GM19240 (cell line): ENCODE measurements around the gene SLC4A8.
A peak's percentile ranks its signal among the peaks of the same experiment; 100 is the strongest.

Experiments
- DNase-seq: peaks from one replicate; pipeline ENCODE4 v3.0.0; 2011; ENCODE audit warnings: low spot score; ENCODE audit not compliant: insufficient read length

The SLC4A8 gene

GRCh38 chr12:51525518-51525917 is 100.9 kb downstream of the SLC4A8 start:
- DNase-seq: no peak

- no peak for DNase-seq
These were observed 103.3 kb downstream of the SLC4A8 start for GRCh38 chr12:51527966-51528365.

- no peak for DNase-seq
These were observed 104.4 kb downstream of the SLC4A8 start for GRCh38 chr12:51528852-51529650.

GRCh38 chr12:51529651-51529970 is 105.0 kb downstream of the SLC4A8 start:
- DNase-seq: no peak

- DNase-seq: no peak
These were observed 105.6 kb downstream of the SLC4A8 start for GRCh38 chr12:51530208-51530607.

- no peak for DNase-seq
These were observed 106.8 kb downstream of the SLC4A8 start for GRCh38 chr12:51531284-51531977.

GRCh38 chr12:51531978-51532497 is 107.4 kb downstream of the SLC4A8 start:
- peak; percentile 77 for DNase-seq

GRCh38 chr12:51533799-51534198 is 109.2 kb downstream of the SLC4A8 start:
- DNase-seq: no peak

GRCh38 chr12:51534216-51535074 is 109.8 kb downstream of the SLC4A8 start:
- DNase-seq: no peak

- DNase-seq: no peak
These were observed 111.5 kb downstream of the SLC4A8 start for GRCh38 chr12:51536159-51536558.

GRCh38 chr12:51538149-51538548 is 113.5 kb downstream of the SLC4A8 start:
- DNase-seq: no peak

- DNase-seq: no peak
These were observed 114.0 kb downstream of the SLC4A8 start for GRCh38 chr12:51538599-51538998.

- DNase-seq: no peak
These were observed 116.4 kb downstream of the SLC4A8 start for GRCh38 chr12:51540996-51541395.

- no peak for DNase-seq
These were observed 121.5 kb downstream of the SLC4A8 start for GRCh38 chr12:51546097-51546496.

- DNase-seq: no peak
These were observed 123.0 kb downstream of the SLC4A8 start for GRCh38 chr12:51547606-51548005.

- no peak for DNase-seq
These were observed 123.6 kb downstream of the SLC4A8 start for GRCh38 chr12:51548241-51548640.

- DNase-seq: no peak
These were observed 125.0 kb downstream of the SLC4A8 start for GRCh38 chr12:51549637-51550036.
